A673 (cell line): ENCODE measurements around the gene FRMD4A. TPM values are rescaled to one million over a fixed set of nuclear protein-coding genes. Genes with fewer than 3 reads are reported as not detected.

Experiments used
- BruUV-seq: library from RNA; stranded (reverse); fragments of 400-500 nt; replicated peaks from 2 replicates; lab custom pipeline; 2021; lab: Mats Ljungman, UMichigan
- CTCF ChIA-PET: fragments of 300-600 bp; sonication (Branson Sonifier 250); formaldehyde crosslinking; loops from one replicate; lab custom pipeline; 2022; ENCODE audit warnings: antibody characterized with exemption; lab: Charles Lee
- POLR2A ChIA-PET: fragments of 300-600 bp; sonication (Branson Sonifier 250); formaldehyde crosslinking; loops from one replicate; lab custom pipeline; 2022; ENCODE audit warnings: antibody characterized with exemption; ENCODE audit not compliant: low non-redundant PET; lab: Charles Lee
- DNase-seq: peaks from one replicate; pipeline ENCODE4 v3.0.0-alpha.2; 2015; ENCODE audit warnings: low spot score
- H3K27ac ChIP-seq: fragments of 200-600 bp; sonication (generic); 2 replicates; pipeline ENCODE4 v1.5.1; 2016; ENCODE audit warnings: mixed run types, low read depth, mild to moderate bottlenecking, mixed read lengths, antibody characterized with exemption, low read length; ENCODE audit not compliant: poor library complexity, severe bottlenecking
- H3K27me3 ChIP-seq: fragments of 200-600 bp; sonication (generic); replicated peaks from 2 replicates; pipeline ENCODE4 v1.6.1; 2017; ENCODE audit warnings: mixed run types, low read depth, mild to moderate bottlenecking, mixed read lengths, antibody characterized with exemption, low read length; ENCODE audit not compliant: insufficient read depth, poor library complexity
- H3K36me3 ChIP-seq: fragments of 200-600 bp; sonication (generic); 2 replicates; pipeline ENCODE4 v1.6.1; 2016; ENCODE audit warnings: mixed run types, mild to moderate bottlenecking, mixed read lengths, antibody characterized with exemption, low read length; ENCODE audit not compliant: insufficient read depth, poor library complexity, severe bottlenecking
- H3K4me1 ChIP-seq: fragments of 200-600 bp; sonication (generic); 2 replicates; pipeline ENCODE4 v1.6.1; 2017; ENCODE audit warnings: mixed run types, mild to moderate bottlenecking, mixed read lengths, antibody characterized with exemption, low read length; ENCODE audit not compliant: insufficient read depth, poor library complexity, severe bottlenecking
- H3K4me3 ChIP-seq: fragments of 200-600 bp; sonication (generic); 2 replicates; pipeline ENCODE4 v1.5.1; 2016; ENCODE audit warnings: low read depth, mixed run types, mild to moderate bottlenecking, mixed read lengths, low read length; ENCODE audit not compliant: poor library complexity, severe bottlenecking
- H3K9me3 ChIP-seq: fragments of 200-600 bp; sonication (generic); 2 replicates; pipeline ENCODE4 v1.6.1; 2016; ENCODE audit warnings: mixed run types, low read depth, mild to moderate bottlenecking, mixed read lengths, antibody characterized with exemption, low read length; ENCODE audit not compliant: poor library complexity, severe bottlenecking
- EZH2 ChIP-seq: fragments of 200-600 bp; sonication (generic); IDR thresholded peaks from 2 replicates; pipeline ENCODE4 v1.6.1; 2017; ENCODE audit warnings: borderline replicate concordance, low read depth, mild to moderate bottlenecking, mixed read lengths, antibody characterized with exemption, low read length; ENCODE audit not compliant: poor library complexity, severe bottlenecking
- intact Hi-C: fragments of 100-400 bp; cut with micrococcal nuclease; formaldehyde crosslinking; loops from one replicate; pipeline ENCODE4 v1.10.0; 2022; ENCODE audit not compliant: unreplicated experiment
- total RNA-seq: library from RNA; stranded (reverse); gene quantifications from 2 replicates; pipeline ENCODE4 v1.2.3, GENCODE V29; 2021
- TF ChIP-seq, protein P1 (sequence below): fragments of 300-800, 200-600 bp; sonication (generic); conservative IDR thresholded peaks from 2 replicates; pipeline ENCODE4 v1.5.1; 2017; ENCODE audit warnings: low read depth, mild to moderate bottlenecking, antibody characterized with exemption, low read length, moderate library complexity, mixed read lengths

FRMD4A gene
- total RNA-seq, 1 experiment from 2014 or later = 26.3 TPM

DNA sequence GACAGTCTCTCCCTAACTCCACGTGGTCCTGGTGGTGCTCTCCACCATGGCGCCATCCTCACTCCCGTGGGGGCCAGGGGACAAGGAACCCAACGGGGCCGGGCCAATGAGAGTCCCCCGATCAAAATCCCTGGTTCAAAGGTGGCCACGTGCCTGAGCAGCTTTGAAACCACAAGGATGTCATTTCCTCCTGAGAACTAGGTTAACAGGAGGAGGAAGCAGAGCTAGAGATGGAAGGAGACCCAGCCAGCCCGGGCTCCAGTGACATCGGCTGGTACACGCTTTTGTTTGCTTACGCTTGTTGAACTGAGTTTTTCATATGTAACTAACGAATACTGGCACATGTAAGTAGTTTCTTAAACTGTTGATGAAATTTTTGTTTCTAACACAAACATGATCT is 682.3 kb downstream of the FRMD4A start:
- no peak for TF ChIP-seq EZH2
- TF ChIP-seq, protein P1, sequence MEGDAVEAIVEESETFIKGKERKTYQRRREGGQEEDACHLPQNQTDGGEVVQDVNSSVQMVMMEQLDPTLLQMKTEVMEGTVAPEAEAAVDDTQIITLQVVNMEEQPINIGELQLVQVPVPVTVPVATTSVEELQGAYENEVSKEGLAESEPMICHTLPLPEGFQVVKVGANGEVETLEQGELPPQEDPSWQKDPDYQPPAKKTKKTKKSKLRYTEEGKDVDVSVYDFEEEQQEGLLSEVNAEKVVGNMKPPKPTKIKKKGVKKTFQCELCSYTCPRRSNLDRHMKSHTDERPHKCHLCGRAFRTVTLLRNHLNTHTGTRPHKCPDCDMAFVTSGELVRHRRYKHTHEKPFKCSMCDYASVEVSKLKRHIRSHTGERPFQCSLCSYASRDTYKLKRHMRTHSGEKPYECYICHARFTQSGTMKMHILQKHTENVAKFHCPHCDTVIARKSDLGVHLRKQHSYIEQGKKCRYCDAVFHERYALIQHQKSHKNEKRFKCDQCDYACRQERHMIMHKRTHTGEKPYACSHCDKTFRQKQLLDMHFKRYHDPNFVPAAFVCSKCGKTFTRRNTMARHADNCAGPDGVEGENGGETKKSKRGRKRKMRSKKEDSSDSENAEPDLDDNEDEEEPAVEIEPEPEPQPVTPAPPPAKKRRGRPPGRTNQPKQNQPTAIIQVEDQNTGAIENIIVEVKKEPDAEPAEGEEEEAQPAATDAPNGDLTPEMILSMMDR = no peak
- DNase-seq = no peak
- H3K27ac ChIP-seq = no peak overlapping the region
- no TSS peak for BruUV-seq
- H3K27me3 ChIP-seq = no peaks in the 10 kb centered on the region
- H3K4me3 ChIP-seq = no peak overlapping the region
- H3K9me3 ChIP-seq = no peaks in the 10 kb centered on the region
- ChIA-PET CTCF (no interaction called here), POLR2A (no interaction called here)
- H3K4me1 ChIP-seq = no peaks in the 10 kb centered on the region
- peaks cover 3% of the 10 kb centered on the region for H3K36me3 ChIP-seq
- intact Hi-C loops = no loop called here

GRCh38 chr10:13644866-13645265 is 685.9 kb downstream of the FRMD4A start:
- CTCF ChIA-PET = no interaction called here
- POLR2A ChIA-PET = no interaction called here

DNA sequence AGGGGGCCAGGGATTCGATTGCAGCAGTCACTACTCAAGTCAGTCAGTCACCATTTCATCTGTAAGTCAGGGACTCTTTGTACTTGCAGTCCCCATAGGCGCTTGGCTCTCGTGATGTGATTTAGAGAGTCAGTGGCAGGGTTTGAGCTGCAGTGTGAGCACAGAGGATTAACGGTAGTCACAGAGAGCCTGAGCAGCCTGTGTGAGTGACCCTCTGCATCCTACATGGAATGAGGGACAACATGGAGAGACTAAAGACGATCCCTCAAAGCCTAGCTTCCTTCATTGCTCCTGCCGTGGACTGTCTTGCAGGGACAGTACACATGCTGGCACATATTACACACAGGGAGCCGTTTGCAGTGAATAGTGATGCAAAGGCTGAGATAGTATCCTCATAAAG is 687.7 kb downstream of the FRMD4A start:
- TF ChIP-seq EZH2 = no peak
- TF ChIP-seq, protein P1 = no peak
- H3K27me3 ChIP-seq = no peaks in the 10 kb centered on the region
- H3K4me3 ChIP-seq = no peak overlapping the region
- CTCF ChIA-PET = no interaction called here
- H3K4me1 ChIP-seq = no peaks in the 10 kb centered on the region
- H3K36me3 ChIP-seq = no peaks in the 10 kb centered on the region
- no peak overlapping the region for H3K27ac ChIP-seq
- DNase-seq = no peak
- no TSS peak for BruUV-seq
- intact Hi-C loops = no loop called here
- POLR2A ChIA-PET = no interaction called here
- H3K9me3 ChIP-seq = peaks cover 10% of the 10 kb centered on the region

More at GRCh38 chr10:13644866-13645265, 685.9 kb downstream of the FRMD4A start:
- no peaks in the 10 kb centered on the region for H3K27me3 ChIP-seq
- no TSS peak for BruUV-seq
- intact Hi-C loops = no loop called here
- H3K9me3 ChIP-seq = peaks cover 10% of the 10 kb centered on the region
- DNase-seq = no peak
- H3K36me3 ChIP-seq = no peaks in the 10 kb centered on the region
- H3K4me1 ChIP-seq = no peaks in the 10 kb centered on the region
- H3K4me3 ChIP-seq = no peak overlapping the region
- TF ChIP-seq EZH2 = no peak
- TF ChIP-seq, protein P1 = no peak
- H3K27ac ChIP-seq = no peak overlapping the region
